ENCODE measurements around the gene LMF1. TPM values are rescaled to one million over a fixed set of nuclear protein-coding genes. Genes with fewer than 3 reads are reported as not detected.

Gene LMF1
- total RNA-seq, 1 donor from 2014 or later: 19.0 TPM

DNA sequence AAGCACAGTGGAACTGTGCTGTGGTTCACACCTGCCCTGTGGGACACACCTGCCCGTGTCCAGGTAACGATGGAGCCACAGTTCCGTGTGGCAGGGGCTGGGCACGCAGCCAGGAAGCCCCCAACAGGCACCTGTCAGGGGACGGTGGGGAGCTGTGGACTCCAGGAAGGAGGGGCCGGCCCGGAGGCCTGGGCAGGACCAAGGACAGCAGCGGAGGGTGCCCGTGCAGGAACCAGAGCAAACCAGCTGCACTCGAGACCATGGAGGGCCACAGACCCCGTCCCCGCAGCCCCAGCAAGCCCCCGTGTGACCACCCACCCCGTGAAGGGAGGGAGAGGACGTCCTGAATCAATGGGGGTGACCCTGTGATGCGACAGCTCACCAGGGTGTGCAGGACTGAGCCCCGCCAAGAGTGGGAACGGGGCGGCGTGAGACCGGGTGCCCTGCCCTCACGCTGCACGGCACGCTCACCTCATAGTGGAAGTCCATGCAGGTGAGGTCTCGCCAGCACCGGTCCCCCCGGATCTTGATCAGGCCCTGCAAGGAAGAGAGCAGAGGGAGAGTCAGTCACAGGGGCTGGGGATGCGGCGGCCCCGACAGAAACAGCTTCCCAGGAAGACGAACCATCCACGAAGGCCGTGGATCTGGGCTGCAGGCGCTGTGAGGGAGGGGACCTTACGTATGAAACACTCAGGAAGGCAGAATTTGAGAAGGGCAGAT, 78.1 kb downstream of the LMF1 start:
- Histone ChIP-seq H3K27ac (no peak overlapping the region), H3K27me3 (no peaks in the 10 kb centered on the region), H3K9me3 (no peaks in the 10 kb centered on the region), H3K4me3 (no peak overlapping the region), H3K4me1 (no peaks in the 10 kb centered on the region), H3K36me3 (peaks cover 10% of the 10 kb centered on the region)
- DNase-seq (no peak), ATAC-seq (no peak)
- intact Hi-C loops (cut with DNase I): no loop called here
- TF ChIP-seq, protein P1, sequence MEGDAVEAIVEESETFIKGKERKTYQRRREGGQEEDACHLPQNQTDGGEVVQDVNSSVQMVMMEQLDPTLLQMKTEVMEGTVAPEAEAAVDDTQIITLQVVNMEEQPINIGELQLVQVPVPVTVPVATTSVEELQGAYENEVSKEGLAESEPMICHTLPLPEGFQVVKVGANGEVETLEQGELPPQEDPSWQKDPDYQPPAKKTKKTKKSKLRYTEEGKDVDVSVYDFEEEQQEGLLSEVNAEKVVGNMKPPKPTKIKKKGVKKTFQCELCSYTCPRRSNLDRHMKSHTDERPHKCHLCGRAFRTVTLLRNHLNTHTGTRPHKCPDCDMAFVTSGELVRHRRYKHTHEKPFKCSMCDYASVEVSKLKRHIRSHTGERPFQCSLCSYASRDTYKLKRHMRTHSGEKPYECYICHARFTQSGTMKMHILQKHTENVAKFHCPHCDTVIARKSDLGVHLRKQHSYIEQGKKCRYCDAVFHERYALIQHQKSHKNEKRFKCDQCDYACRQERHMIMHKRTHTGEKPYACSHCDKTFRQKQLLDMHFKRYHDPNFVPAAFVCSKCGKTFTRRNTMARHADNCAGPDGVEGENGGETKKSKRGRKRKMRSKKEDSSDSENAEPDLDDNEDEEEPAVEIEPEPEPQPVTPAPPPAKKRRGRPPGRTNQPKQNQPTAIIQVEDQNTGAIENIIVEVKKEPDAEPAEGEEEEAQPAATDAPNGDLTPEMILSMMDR (IDR thresholded peaks at IDR 0.05): no peak

- Histone ChIP-seq H3K4me1 (no peaks in the 10 kb centered on the region), H3K27ac (no peak overlapping the region), H3K9me3 (no peaks in the 10 kb centered on the region), H3K27me3 (no peaks in the 10 kb centered on the region), H3K36me3 (peaks cover 10% of the 10 kb centered on the region), H3K4me3 (no peak overlapping the region)
- ATAC-seq (no peak), DNase-seq (no peak)
- TF ChIP-seq, protein P1 (IDR thresholded peaks at IDR 0.05): no peak
- intact Hi-C loops (cut with DNase I): no loop called here
Measured at GRCh38 chr16:892006-892405, 78.8 kb downstream of the LMF1 start.

DNA sequence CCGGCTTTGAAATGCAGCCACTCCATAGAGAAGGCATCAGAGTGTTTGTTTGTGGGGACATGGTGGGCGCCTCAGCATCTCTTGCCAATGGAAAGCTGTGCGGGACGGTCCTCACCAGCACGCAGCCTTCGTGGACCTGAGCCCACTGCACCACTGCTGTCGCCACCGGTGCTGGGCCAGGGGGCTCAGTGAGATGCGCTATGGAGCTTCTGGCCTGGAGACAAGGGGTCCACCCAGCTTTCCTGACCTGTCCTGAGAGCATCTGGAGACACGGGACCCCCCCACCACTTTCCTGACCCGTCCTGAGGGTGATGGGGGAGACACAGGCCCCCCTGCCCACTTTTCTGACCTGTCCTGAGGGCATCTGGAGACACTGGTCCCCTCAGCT, 79.4 kb downstream of the LMF1 start:
- Histone ChIP-seq H3K9me3 (no peaks in the 10 kb centered on the region), H3K4me1 (no peaks in the 10 kb centered on the region), H3K36me3 (peaks cover 10% of the 10 kb centered on the region), H3K27ac (no peak overlapping the region), H3K27me3 (no peaks in the 10 kb centered on the region), H3K4me3 (no peak overlapping the region)
- DNase-seq (no peak), ATAC-seq (no peak)
- TF ChIP-seq, protein P1 (IDR thresholded peaks at IDR 0.05): no peak
- intact Hi-C loops (cut with DNase I): no loop called here

- TF ChIP-seq, protein P1 (IDR thresholded peaks at IDR 0.05): no peak
- intact Hi-C loops (cut with DNase I): no loop called here
- DNase-seq: no peak
Measured at GRCh38 chr16:890716-891352, 80.0 kb downstream of the LMF1 start.

DNA sequence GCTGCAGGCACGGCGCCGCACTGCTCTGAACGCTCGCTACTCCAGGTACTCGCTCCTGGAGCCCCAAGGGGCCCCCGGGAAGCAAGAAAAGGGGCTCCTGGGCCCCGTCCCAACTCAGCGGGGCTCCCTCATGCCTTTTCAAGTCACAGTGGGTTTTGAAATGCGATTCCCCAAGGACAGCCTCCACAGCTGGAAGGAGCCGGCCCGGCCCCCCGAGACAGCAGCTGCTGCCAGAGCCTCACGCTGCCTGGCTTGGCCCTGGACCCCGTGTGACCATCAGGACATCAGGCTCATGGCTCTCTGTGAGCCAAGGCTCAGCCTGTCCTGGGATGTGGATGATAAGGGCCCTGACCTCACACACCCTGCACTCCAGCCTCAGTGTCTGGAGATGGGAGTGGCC, 80.6 kb downstream of the LMF1 start:
- no peak for ATAC-seq
- TF ChIP-seq, protein P1 (IDR thresholded peaks at IDR 0.05): no peak

More at GRCh38 chr16:890716-891352, 80.0 kb downstream of the LMF1 start:
- Histone ChIP-seq H3K36me3 (peaks cover 10% of the 10 kb centered on the region), H3K9me3 (no peaks in the 10 kb centered on the region), H3K27ac (no peak overlapping the region), H3K4me1 (no peaks in the 10 kb centered on the region), H3K4me3 (no peak overlapping the region), H3K27me3 (no peaks in the 10 kb centered on the region)
- ATAC-seq: no peak

More for the DNA sequence above, 80.6 kb downstream of the LMF1 start:
- intact Hi-C loops (cut with DNase I): no loop called here
- H3K27ac ChIP-seq: no peak overlapping the region
- H3K9me3 ChIP-seq: no peaks in the 10 kb centered on the region
- peaks cover 10% of the 10 kb centered on the region for H3K36me3 ChIP-seq
- DNase-seq: no peak
- no peaks in the 10 kb centered on the region for H3K4me1 ChIP-seq
- no peak overlapping the region for H3K4me3 ChIP-seq
- no peaks in the 10 kb centered on the region for H3K27me3 ChIP-seq

Measured in upper lobe of right lung (tissue), 1 donor.